COLO829 (cell line): Measurements from ENCODE around the gene EPHB4.
"Not testable (repeated sequence)": the region's sequence is repeated elsewhere in the genome, so short reads cannot be mapped to it uniquely, and the experiment has no call there.

Source experiments
- DNase-seq: peaks from one replicate; pipeline ENCODE4 v3.0.0; 2012; ENCODE audit warnings: low spot score

EPHB4 gene

GRCh38 chr7:100827330-100828226, at the start of gene EPHB4:
Gene EPHB4 (minus strand): TSS chr7:100827523. CDS start chr7:100827030, 493 bp downstream.
- no peak for DNase-seq

- DNase-seq = no peak
Observed at GRCh38 chr7:100875356-100875751, 48.0 kb upstream of the EPHB4 start.

- DNase-seq = peak; percentile 100
Observed at GRCh38 chr7:100874577-100875355, 47.4 kb upstream of the EPHB4 start, which contains the start of gene SRRT. Gene SRRT (plus strand): TSS chr7:100875103. CDS start chr7:100875591, 488 bp downstream.

- DNase-seq = no peak
Observed at GRCh38 chr7:100874300-100874576, 46.9 kb upstream of the EPHB4 start.

GRCh38 chr7:100873599-100874299, 46.4 kb upstream of the EPHB4 start:
- DNase-seq = no peak

GRCh38 chr7:100867776-100868485, 40.6 kb upstream of the EPHB4 start:
- DNase-seq = no peak

- DNase-seq = peak; percentile 93
Observed at GRCh38 chr7:100867040-100867775, 39.9 kb upstream of the EPHB4 start, which contains the start of gene TRIP6. Gene TRIP6 (plus strand): TSS chr7:100867387. CDS start chr7:100867498, 111 bp downstream.

- no peak for DNase-seq
Observed at GRCh38 chr7:100866729-100867039, 39.4 kb upstream of the EPHB4 start.

- DNase-seq = no peak
Observed at GRCh38 chr7:100865938-100866728, 38.8 kb upstream of the EPHB4 start.

GRCh38 chr7:100865372-100865911, 38.1 kb upstream of the EPHB4 start:
- DNase-seq = no peak

- no peak for DNase-seq
Observed at GRCh38 chr7:100864263-100864845, 37.0 kb upstream of the EPHB4 start.

GRCh38 chr7:100863406-100863950, 36.2 kb upstream of the EPHB4 start:
- peak; percentile 70 for DNase-seq

- DNase-seq = no peak
Observed at GRCh38 chr7:100861616-100861985, 34.3 kb upstream of the EPHB4 start.

GRCh38 chr7:100860702-100861615, 33.6 kb upstream of the EPHB4 start:
- no peak for DNase-seq

- DNase-seq = no peak
Observed at GRCh38 chr7:100859856-100860255, 32.5 kb upstream of the EPHB4 start.

- DNase-seq = no peak
Observed at GRCh38 chr7:100856871-100857282, 29.6 kb upstream of the EPHB4 start.

- DNase-seq = no peak
Observed at GRCh38 chr7:100855515-100855914, 28.2 kb upstream of the EPHB4 start.

GRCh38 chr7:100854899-100855298, 27.6 kb upstream of the EPHB4 start:
- DNase-seq = not testable (repeated sequence)
